ENCODE measurements around the gene SLC22A5. TPM values are rescaled to one million over a fixed set of nuclear protein-coding genes. Genes with fewer than 3 reads are reported as not detected.

SLC22A5 gene
- polyA plus RNA-seq, 2 of the 4 experiments (the other 2 are of a cell fraction), result 27.4 to 35.3 TPM

DNA sequence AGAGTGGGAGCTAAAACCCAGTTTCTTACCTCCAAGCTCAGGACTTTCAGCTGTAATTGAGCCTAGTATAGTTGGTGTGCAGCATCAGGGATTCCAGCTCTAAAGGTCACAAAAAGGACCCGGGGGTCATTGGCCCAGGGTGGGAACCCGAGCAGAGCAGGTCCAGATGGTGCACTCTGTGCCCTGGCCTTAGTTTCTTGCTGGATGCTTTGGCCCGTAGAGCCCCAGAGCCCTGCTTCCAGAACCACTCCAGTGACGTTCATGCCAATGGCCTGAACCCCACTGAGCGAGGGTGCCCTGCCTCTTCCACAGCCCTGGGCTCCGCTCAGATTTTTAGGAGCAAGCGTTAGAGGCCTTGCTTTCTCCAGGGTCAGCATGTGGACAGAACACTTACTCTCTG, 8.2 kb downstream of the SLC22A5 start:
- ChIA-PET CTCF (interaction anchor here (0.8 to 2.0 kb wide), 6 partner anchors 8 to 442 kb away, joined by 3 to 12 read pairs (median 5); partner anchors contain the start of gene SLC22A5), POLR2A (no interaction called here)
- Histone ChIP-seq H3K27ac (no peak overlapping the region), H3K4me3 (no peak overlapping the region), H3K4me2 (no peak overlapping the region), H3K4me1 (peaks cover 17% of the 10 kb centered on the region), H3K9me3 (no peaks in the 10 kb centered on the region)
- DNase-seq (ENCODE audit: low read depth in 1 of 2, low spot score in 1 of 2) (no peak), ATAC-seq (no peak), FAIRE-seq (no peak)
- TF ChIP-seq TFCP2L1 (CRISPR knock-in tag; IDR thresholded peaks at IDR 0.05) (no peak), FOXS1 (CRISPR knock-in tag; IDR thresholded peaks at IDR 0.05) (no peak), ZC3H11A (IDR thresholded peaks at IDR 0.05) (no peak), ZFP36 (IDR thresholded peaks at IDR 0.05; ENCODE audit: borderline replicate concordance, partially characterized antibody) (no peak), EHMT2 (IDR thresholded peaks at IDR 0.05; ENCODE audit: low read depth) (no peak)
- TF ChIP-seq, protein P1, sequence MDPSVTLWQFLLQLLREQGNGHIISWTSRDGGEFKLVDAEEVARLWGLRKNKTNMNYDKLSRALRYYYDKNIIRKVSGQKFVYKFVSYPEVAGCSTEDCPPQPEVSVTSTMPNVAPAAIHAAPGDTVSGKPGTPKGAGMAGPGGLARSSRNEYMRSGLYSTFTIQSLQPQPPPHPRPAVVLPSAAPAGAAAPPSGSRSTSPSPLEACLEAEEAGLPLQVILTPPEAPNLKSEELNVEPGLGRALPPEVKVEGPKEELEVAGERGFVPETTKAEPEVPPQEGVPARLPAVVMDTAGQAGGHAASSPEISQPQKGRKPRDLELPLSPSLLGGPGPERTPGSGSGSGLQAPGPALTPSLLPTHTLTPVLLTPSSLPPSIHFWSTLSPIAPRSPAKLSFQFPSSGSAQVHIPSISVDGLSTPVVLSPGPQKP (IDR thresholded peaks at IDR 0.05; ENCODE audit: low read depth, low read length), result no peak
- TF ChIP-seq, protein P2, sequence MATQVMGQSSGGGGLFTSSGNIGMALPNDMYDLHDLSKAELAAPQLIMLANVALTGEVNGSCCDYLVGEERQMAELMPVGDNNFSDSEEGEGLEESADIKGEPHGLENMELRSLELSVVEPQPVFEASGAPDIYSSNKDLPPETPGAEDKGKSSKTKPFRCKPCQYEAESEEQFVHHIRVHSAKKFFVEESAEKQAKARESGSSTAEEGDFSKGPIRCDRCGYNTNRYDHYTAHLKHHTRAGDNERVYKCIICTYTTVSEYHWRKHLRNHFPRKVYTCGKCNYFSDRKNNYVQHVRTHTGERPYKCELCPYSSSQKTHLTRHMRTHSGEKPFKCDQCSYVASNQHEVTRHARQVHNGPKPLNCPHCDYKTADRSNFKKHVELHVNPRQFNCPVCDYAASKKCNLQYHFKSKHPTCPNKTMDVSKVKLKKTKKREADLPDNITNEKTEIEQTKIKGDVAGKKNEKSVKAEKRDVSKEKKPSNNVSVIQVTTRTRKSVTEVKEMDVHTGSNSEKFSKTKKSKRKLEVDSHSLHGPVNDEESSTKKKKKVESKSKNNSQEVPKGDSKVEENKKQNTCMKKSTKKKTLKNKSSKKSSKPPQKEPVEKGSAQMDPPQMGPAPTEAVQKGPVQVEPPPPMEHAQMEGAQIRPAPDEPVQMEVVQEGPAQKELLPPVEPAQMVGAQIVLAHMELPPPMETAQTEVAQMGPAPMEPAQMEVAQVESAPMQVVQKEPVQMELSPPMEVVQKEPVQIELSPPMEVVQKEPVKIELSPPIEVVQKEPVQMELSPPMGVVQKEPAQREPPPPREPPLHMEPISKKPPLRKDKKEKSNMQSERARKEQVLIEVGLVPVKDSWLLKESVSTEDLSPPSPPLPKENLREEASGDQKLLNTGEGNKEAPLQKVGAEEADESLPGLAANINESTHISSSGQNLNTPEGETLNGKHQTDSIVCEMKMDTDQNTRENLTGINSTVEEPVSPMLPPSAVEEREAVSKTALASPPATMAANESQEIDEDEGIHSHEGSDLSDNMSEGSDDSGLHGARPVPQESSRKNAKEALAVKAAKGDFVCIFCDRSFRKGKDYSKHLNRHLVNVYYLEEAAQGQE (IDR thresholded peaks at IDR 0.05), result no peak
- 89% methylated on average over 7 of the region's 7 CpGs for WGBS (ENCODE audit: missing lambda C conversion rate)

DNA sequence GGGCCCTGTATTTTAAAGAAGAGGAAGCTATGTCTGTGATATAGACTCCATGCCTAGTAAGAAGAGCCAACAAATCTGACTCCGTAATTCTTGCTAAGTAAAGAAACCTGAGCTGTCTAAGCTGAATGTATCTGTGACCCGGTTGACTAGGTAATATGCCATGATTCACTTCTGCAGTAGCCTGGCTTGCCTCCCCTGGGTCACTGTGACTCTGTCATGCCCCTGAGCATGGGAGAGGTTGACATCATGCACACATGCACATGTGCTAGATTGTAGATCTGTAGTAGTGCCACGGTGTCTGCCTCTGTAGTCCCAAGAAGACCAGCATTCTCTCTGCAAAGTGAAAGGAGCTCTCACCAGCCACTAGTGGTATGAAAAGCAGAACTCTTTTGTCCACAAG, 9.1 kb downstream of the SLC22A5 start:
- Histone ChIP-seq H3K4me2 (no peak overlapping the region), H3K4me3 (no peak overlapping the region), H3K27ac (no peak overlapping the region), H3K9me3 (no peaks in the 10 kb centered on the region), H3K4me1 (peaks cover 11% of the 10 kb centered on the region; the same call in 1 of the 3 replicates)
- ATAC-seq (no peak), DNase-seq (ENCODE audit: low read depth in 1 of 2, low spot score in 1 of 2) (no peak), FAIRE-seq (no peak)
- CTCF ChIA-PET, result interaction anchor here (0.8 to 2.3 kb wide), 11 partner anchors 8 to 442 kb away, joined by 3 to 12 read pairs (median 4); partner anchors contain the start of genes IRF1 and SLC22A5
- WGBS (ENCODE audit: missing lambda C conversion rate), result 60% methylated on average over 3 of the region's 3 CpGs
- no peak for TF ChIP-seq CEBPB (IDR thresholded peaks at IDR 0.05)
- no peak for TF ChIP-seq RARB (CRISPR knock-in tag; IDR thresholded peaks at IDR 0.05)
- no peak for TF ChIP-seq FOSB (CRISPR knock-in tag; IDR thresholded peaks at IDR 0.05)
- TF ChIP-seq CHD2 (IDR thresholded peaks at IDR 0.05; ENCODE audit: low read length, partially characterized antibody), result no peak
- TF ChIP-seq EHF (CRISPR knock-in tag; IDR thresholded peaks at IDR 0.05), result no peak
- no peak for TF ChIP-seq HOXB5 (CRISPR knock-in tag; IDR thresholded peaks at IDR 0.05)
- TF ChIP-seq, protein P3, sequence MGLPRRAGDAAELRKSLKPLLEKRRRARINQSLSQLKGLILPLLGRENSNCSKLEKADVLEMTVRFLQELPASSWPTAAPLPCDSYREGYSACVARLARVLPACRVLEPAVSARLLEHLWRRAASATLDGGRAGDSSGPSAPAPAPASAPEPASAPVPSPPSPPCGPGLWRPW (IDR thresholded peaks at IDR 0.05), result no peak
- no peak for TF ChIP-seq PHF8 (IDR thresholded peaks at IDR 0.05; ENCODE audit: borderline replicate concordance, low read depth)
- TF ChIP-seq FOSL2 (IDR thresholded peaks at IDR 0.05), result no peak
- no peak for TF ChIP-seq FOSL2 (CRISPR knock-in tag; IDR thresholded peaks at IDR 0.05)
- TF ChIP-seq MYC (IDR thresholded peaks at IDR 0.05; ENCODE audit: borderline replicate concordance, low read length), result no peak
- TF ChIP-seq ESRRA (IDR thresholded peaks at IDR 0.05; ENCODE audit: borderline replicate concordance, low read length), result no peak
- no peak for TF ChIP-seq SMC3 (IDR thresholded peaks at IDR 0.05)
- no peak for TF ChIP-seq ZC3H11A (IDR thresholded peaks at IDR 0.05)
- no peak for TF ChIP-seq POLR2A (IDR thresholded peaks at IDR 0.05; ENCODE audit: low read length)
- TF ChIP-seq GATA3 (IDR thresholded peaks at IDR 0.05; ENCODE audit: borderline replicate concordance), result no peak
- POLR2A ChIA-PET, result no interaction called here
